Upper lobe of left lung (tissue), 4 donors: ENCODE data around the gene SLC13A3.

Experiments
- EP300 ChIP-seq, 4 donors: sonication (generic); formaldehyde crosslinking; IDR thresholded peaks; one replicate each; pipeline ENCODE4 v1.5.1; 2017; ENCODE audit warnings: antibody characterized with exemption in 4 of 4, control low read depth in 2 of 4
- POLR2AphosphoS5 ChIP-seq, 2 donors: sonication (generic); formaldehyde crosslinking; IDR thresholded peaks; one replicate each; pipeline ENCODE4 v1.5.1; 2017; ENCODE audit warnings: antibody characterized with exemption in 2 of 2
- TF ChIP-seq, protein P1 (sequence below), 6 experiments: fragments of 450-650 bp in 4 of 6; fragments of 200-600 bp in 2 of 6; sonication (generic) in 2 of 6; IDR thresholded peaks; one replicate each; pipeline ENCODE4 v1.5.1; 2016 to 2019; ENCODE audit warnings: antibody characterized with exemption in 6 of 6

DNA sequence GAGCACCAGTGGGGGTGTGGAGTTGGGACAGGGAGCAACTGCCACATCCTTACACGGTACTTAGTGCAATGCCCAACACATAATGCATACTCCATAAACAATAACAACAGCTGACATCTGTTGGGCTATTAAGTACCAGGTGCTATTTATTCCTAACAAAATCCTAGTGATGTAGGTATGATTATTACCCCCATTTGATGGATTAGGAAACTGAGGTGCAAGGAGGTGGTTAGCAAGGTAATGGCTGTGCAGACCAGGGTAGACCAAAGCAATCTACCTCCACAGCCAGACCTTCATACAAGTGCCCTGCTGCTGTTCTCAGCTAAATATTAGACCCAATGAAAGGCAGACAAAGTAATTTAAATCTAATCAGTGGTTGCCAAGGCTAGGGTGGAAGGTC, 36.8 kb downstream of the SLC13A3 start:
- TF ChIP-seq, protein P1, sequence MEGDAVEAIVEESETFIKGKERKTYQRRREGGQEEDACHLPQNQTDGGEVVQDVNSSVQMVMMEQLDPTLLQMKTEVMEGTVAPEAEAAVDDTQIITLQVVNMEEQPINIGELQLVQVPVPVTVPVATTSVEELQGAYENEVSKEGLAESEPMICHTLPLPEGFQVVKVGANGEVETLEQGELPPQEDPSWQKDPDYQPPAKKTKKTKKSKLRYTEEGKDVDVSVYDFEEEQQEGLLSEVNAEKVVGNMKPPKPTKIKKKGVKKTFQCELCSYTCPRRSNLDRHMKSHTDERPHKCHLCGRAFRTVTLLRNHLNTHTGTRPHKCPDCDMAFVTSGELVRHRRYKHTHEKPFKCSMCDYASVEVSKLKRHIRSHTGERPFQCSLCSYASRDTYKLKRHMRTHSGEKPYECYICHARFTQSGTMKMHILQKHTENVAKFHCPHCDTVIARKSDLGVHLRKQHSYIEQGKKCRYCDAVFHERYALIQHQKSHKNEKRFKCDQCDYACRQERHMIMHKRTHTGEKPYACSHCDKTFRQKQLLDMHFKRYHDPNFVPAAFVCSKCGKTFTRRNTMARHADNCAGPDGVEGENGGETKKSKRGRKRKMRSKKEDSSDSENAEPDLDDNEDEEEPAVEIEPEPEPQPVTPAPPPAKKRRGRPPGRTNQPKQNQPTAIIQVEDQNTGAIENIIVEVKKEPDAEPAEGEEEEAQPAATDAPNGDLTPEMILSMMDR (IDR thresholded peaks at IDR 0.05): no peak
- TF ChIP-seq EP300 (IDR thresholded peaks at IDR 0.05) (no peak), POLR2AphosphoS5 (IDR thresholded peaks at IDR 0.05) (no peak)
